GM12878 (cell line): ENCODE data around the gene HID1. TPM values are rescaled to one million over a fixed set of nuclear protein-coding genes. Genes with fewer than 3 reads are reported as not detected.

ENCODE experiments used
- ATAC-seq: fragments of 200-7000 bp; cut with Tn5 transposase; 3 replicates; pipeline ENCODE4 v1.9.1; 2020; ENCODE audit warnings: mild to moderate bottlenecking, moderate library complexity
- BruUV-seq: library from RNA; stranded (reverse); fragments of 400-500 nt; replicated peaks from 2 replicates; lab custom pipeline; 2021; lab: Mats Ljungman, UMichigan
- CTCF ChIA-PET: fragments of 300-600 bp; sonication (Branson Sonifier 250); formaldehyde crosslinking; extraction: SDS; loops from one replicate; lab custom pipeline; 2021; ENCODE audit warnings: inconsistent platforms; lab: Yijun Ruan, JAX
- POLR2A ChIA-PET: fragments of 350-600 bp; formaldehyde crosslinking; extraction: SDS; loops from one replicate; lab custom pipeline; 2021; ENCODE audit warnings: inconsistent platforms; lab: Charles Lee
- RAD21 ChIA-PET: fragments of 300-600 bp; sonication (Branson Sonifier 250); formaldehyde crosslinking; loops from one replicate; lab custom pipeline; 2023; ENCODE audit warnings: antibody characterized with exemption; ENCODE audit not compliant: unreplicated experiment; lab: Charles Lee
- SMC1A ChIA-PET: fragments of 300-600 bp; sonication (Branson Sonifier 250); formaldehyde crosslinking; loops from one replicate; lab custom pipeline; 2023; ENCODE audit not compliant: unreplicated experiment, uncharacterized antibody; lab: Charles Lee
- DNase-seq: peaks from one replicate; pipeline ENCODE4 v3.0.0-alpha.2; 2011; ENCODE audit warnings: low read depth, low spot score
- FAIRE-seq: peaks from 3 replicates; lab custom pipeline; 2011; peaks lifted over from hg19 to GRCh38; lab: Jason Lieb, UNC
- H2AFZ ChIP-seq: 2 replicates; pipeline ENCODE4 v1.6.0; 2011; ENCODE audit warnings: low read depth, low read length, control low read depth; ENCODE audit not compliant: control insufficient read depth
- H3K27ac ChIP-seq: 2 replicates; pipeline ENCODE4 v1.5.1; 2011; ENCODE audit warnings: control low read depth; ENCODE audit not compliant: control insufficient read depth, insufficient read depth
- H3K27me3 ChIP-seq, 2 experiments: replicated peaks in 1 of 2; 2 replicates each; pipeline versions ENCODE4 v1.6.0 to v1.6.1; 2011; ENCODE audit warnings: low read length in 1 of 2; ENCODE audit not compliant: control insufficient read depth in 2 of 2, insufficient read depth in 2 of 2
- H3K36me3 ChIP-seq, 2 experiments: 2 replicates each; pipeline ENCODE4 v1.5.1; 2011; ENCODE audit warnings: low read length in 1 of 2; ENCODE audit not compliant: control insufficient read depth in 2 of 2, insufficient read depth in 2 of 2
- H3K4me1 ChIP-seq: 2 replicates; pipeline ENCODE4 v1.6.1; 2011; ENCODE audit warnings: mild to moderate bottlenecking, low read length, moderate library complexity, mixed read lengths; ENCODE audit not compliant: control insufficient read depth, insufficient read depth
- H3K4me2 ChIP-seq: 2 replicates; pipeline ENCODE4 v1.6.0; 2011; ENCODE audit warnings: control low read depth; ENCODE audit not compliant: control insufficient read depth, insufficient read depth
- H3K4me3 ChIP-seq: fragments of 200-600 bp; sonication (generic); 2 replicates; pipeline ENCODE4 v1.5.1; 2016
- H3K79me2 ChIP-seq: 2 replicates; pipeline ENCODE4 v1.6.0; 2011; ENCODE audit warnings: low read length; ENCODE audit not compliant: control insufficient read depth, insufficient read depth
- H3K9ac ChIP-seq: 2 replicates; pipeline ENCODE4 v1.8.0; 2011; ENCODE audit warnings: low read length, control low read depth, mixed read lengths; ENCODE audit not compliant: control insufficient read depth, insufficient read depth
- H3K9me3 ChIP-seq: replicated peaks from 3 replicates; pipeline ENCODE4 v1.5.1; 2011; ENCODE audit warnings: mild to moderate bottlenecking, low read length; ENCODE audit not compliant: control insufficient read depth, insufficient read depth
- H4K20me1 ChIP-seq: 2 replicates; pipeline ENCODE4 v1.6.0; 2011; ENCODE audit not compliant: control insufficient read depth, insufficient read depth
- BCL11A ChIP-seq: IDR thresholded peaks from 2 replicates; pipeline ENCODE4 v1.6.1; 2011; ENCODE audit warnings: low read depth, low read length
- BHLHE40 ChIP-seq, 2 experiments: fragments of 450-650 bp in 1 of 2; IDR thresholded peaks; 2 replicates each; pipeline ENCODE4 v1.6.1; 2011 to 2017; ENCODE audit warnings: low read depth in 2 of 2, borderline replicate concordance in 1 of 2, improper control_type of control experiment in 1 of 2, low read length in 1 of 2, mild to moderate bottlenecking in 1 of 2
- CBX3 ChIP-seq: fragments of 200-600 bp; sonication (generic); IDR thresholded peaks from 2 replicates; pipeline ENCODE4 v1.6.1; 2016; ENCODE audit warnings: low read depth, borderline replicate concordance
- CUX1 ChIP-seq: IDR thresholded peaks from 2 replicates; pipeline ENCODE4 v1.6.1; 2012; ENCODE audit warnings: improper control_type of control experiment, low read depth, low read length; ENCODE audit not compliant: insufficient replicate concordance
- ETV6 ChIP-seq, 2 experiments: fragments of 450-650 bp in 1 of 2; IDR thresholded peaks in 1 of 2; conservative IDR thresholded peaks in 1 of 2; 2 replicates each; pipeline ENCODE4 v1.6.1; 2014; ENCODE audit warnings: antibody characterized with exemption in 1 of 2, borderline replicate concordance in 1 of 2, low read depth in 1 of 2, mild to moderate bottlenecking in 1 of 2, moderate library complexity in 1 of 2
- FOS ChIP-seq: IDR thresholded peaks from 3 replicates; pipeline ENCODE4 v1.6.1; 2011; ENCODE audit warnings: borderline replicate concordance; ENCODE audit not compliant: insufficient read length; ENCODE audit errors: extremely low read depth
- MEF2A ChIP-seq: IDR thresholded peaks from 2 replicates; pipeline ENCODE4 v1.6.1; 2011; ENCODE audit warnings: low read depth, mild to moderate bottlenecking, low read length, moderate library complexity; ENCODE audit not compliant: insufficient read depth
- RB1 ChIP-seq: fragments of 450-650 bp; formaldehyde crosslinking; IDR thresholded peaks from 2 replicates; pipeline ENCODE4 v1.6.1; 2017; ENCODE audit warnings: mild to moderate bottlenecking, borderline replicate concordance
- YBX1 ChIP-seq: fragments of 450-650 bp; IDR thresholded peaks from 2 replicates; pipeline ENCODE4 v1.6.1; 2016; ENCODE audit warnings: antibody characterized with exemption
- WGBS: methylation state at CpG from one replicate; pipeline ENCODE4 v1.1.6; 2016; ENCODE audit warnings: low lambda C conversion rate; ENCODE audit not compliant: insufficient replicate concordance, insufficient coverage; ENCODE audit errors: missing lambda C conversion rate; 5-methylcytosine and 5-hydroxymethylcytosine counted together
- in situ Hi-C: fragments of 300-500 bp; cut with MboI; formaldehyde crosslinking; loops from 9 replicates; pipeline ENCODE4 v1.14.3; 2018; ENCODE audit warnings: mixed read lengths
- intact Hi-C: fragments of 100-400 bp; cut with micrococcal nuclease; formaldehyde crosslinking; loops from one replicate; pipeline ENCODE4 v1.14.2; 2022; ENCODE audit not compliant: unreplicated experiment
- polyA plus RNA-seq, 11 experiments: library from polyadenylated mRNA; depleted of rRNA in 4 of 11; unstranded in 6 of 11; stranded (reverse) in 5 of 11; fragments of >200 nt; fragmentation: Nextera tagmentation in 4 of 11; fragmentation: Illumina TruSeq in 1 of 11; extraction: Ambion mirVana in 4 of 11; extraction: Trizol in 1 of 11; gene quantifications; 1 replicate in 1 of 11; 2 replicates in 10 of 11; pipeline versions ENCODE4 v1.2.1 to v1.2.3, GENCODE V29; 2011 to 2016; ENCODE audit warnings: inconsistent platforms in 2 of 11, missing spikeins in 2 of 11, low read depth in 1 of 11
- total RNA-seq, 4 experiments: library from RNA; depleted of rRNA in 3 of 4; stranded (reverse); fragments of >200 nt in 3 of 4; fragmentation: Illumina TruSeq in 1 of 4; extraction: Trizol in 1 of 4; gene quantifications; 2 replicates each; pipeline versions ENCODE4 v1.2.1 to v1.2.3, GENCODE V29; 2013 to 2021

The HID1 gene
- total and polyA plus RNA-seq, 10 of the 15 experiments (the other 5 are each of a cell fraction or from before 2014, with no cell fraction given) = 0.04 to 0.77 (median 0.32) TPM; not detected in 2

GRCh38 chr17:74928786-74929185, 43.8 kb downstream of the HID1 start:
- no peak for ATAC-seq
- ChIA-PET SMC1A (interaction anchor here (6.8 kb wide), 1 partner anchor 31 kb away, joined by 73 read pairs; no protein-coding TSS in a partner anchor), POLR2A (no interaction called here), RAD21 (interaction anchor here (1.1 to 2.2 kb wide), 2 partner anchors 9 to 32 kb away, joined by 3 to 6 read pairs; no protein-coding TSS in a partner anchor)
- no peak overlapping the region for H3K27ac ChIP-seq
- H3K9ac ChIP-seq = no peak overlapping the region
- no peak for TF ChIP-seq FOS
- no peak for TF ChIP-seq CUX1
- TF ChIP-seq ETV6 (conservative IDR thresholded peaks at IDR 0.05 in 1 of 2, IDR thresholded peaks at IDR 0.05 in 1 of 2; ENCODE audit: borderline replicate concordance in 1 of 2, low read depth in 1 of 2) = no peak
- no peak for TF ChIP-seq BCL11A
- TF ChIP-seq YBX1 = no peak
- TF ChIP-seq RB1 = no peak
- no peak for TF ChIP-seq BHLHE40 (IDR thresholded peaks at IDR 0.05; ENCODE audit: borderline replicate concordance in 1 of 2, low read depth in 2 of 2, low read length in 1 of 2)
- TF ChIP-seq MEF2A = no peak
- no peak for TF ChIP-seq CBX3
- TF ChIP-seq, all 136 proteins: peak for 0
- DNase-seq = no peak
- Histone ChIP-seq H3K79me2 (no peaks in the 10 kb centered on the region), H3K4me2 (no peak overlapping the region), H3K4me1 (no peaks in the 10 kb centered on the region), H3K9me3 (no peaks in the 10 kb centered on the region), H2AFZ (no peak overlapping the region), H3K4me3 (no peak overlapping the region), H3K27me3 (peaks cover 10 to 15% of the 10 kb centered on the region in 2 experiments), H3K36me3 (no peaks in the 10 kb centered on the region), H4K20me1 (no peaks in the 10 kb centered on the region)
- intact Hi-C loops = no loop called here
- FAIRE-seq = no peak
- WGBS = 24% methylated on average over 6 of the region's 6 CpGs
- in situ Hi-C loops = no loop called here
- BruUV-seq = no TSS peak
- CTCF ChIA-PET = interaction anchor here (12.6 kb wide), 1 partner anchor 28 kb away, joined by 274 read pairs; no protein-coding TSS in a partner anchor
